Renal cortical epithelial cell (primary cell): ENCODE measurements around the gene USP48. TPM values are rescaled to one million over a fixed set of nuclear protein-coding genes. Genes with fewer than 3 reads are reported as not detected.

Experiments used
- DNase-seq: peaks from one replicate; pipeline ENCODE4 v3.0.0-alpha.2; 2011; ENCODE audit warnings: low read depth
- total RNA-seq: library from RNA; depleted of rRNA; stranded (reverse); fragments of >200 nt; gene quantifications from 2 replicates; pipeline ENCODE4 v1.2.3, GENCODE V29; 2014

The USP48 gene
- total RNA-seq, 1 donor from 2014 or later, result 100 TPM

- no peak for DNase-seq
These were observed 129.8 kb downstream of the USP48 start for GRCh38 chr1:21652937-21653743.

GRCh38 chr1:21652101-21652936 is 130.6 kb downstream of the USP48 start:
- DNase-seq, result no peak

DNA sequence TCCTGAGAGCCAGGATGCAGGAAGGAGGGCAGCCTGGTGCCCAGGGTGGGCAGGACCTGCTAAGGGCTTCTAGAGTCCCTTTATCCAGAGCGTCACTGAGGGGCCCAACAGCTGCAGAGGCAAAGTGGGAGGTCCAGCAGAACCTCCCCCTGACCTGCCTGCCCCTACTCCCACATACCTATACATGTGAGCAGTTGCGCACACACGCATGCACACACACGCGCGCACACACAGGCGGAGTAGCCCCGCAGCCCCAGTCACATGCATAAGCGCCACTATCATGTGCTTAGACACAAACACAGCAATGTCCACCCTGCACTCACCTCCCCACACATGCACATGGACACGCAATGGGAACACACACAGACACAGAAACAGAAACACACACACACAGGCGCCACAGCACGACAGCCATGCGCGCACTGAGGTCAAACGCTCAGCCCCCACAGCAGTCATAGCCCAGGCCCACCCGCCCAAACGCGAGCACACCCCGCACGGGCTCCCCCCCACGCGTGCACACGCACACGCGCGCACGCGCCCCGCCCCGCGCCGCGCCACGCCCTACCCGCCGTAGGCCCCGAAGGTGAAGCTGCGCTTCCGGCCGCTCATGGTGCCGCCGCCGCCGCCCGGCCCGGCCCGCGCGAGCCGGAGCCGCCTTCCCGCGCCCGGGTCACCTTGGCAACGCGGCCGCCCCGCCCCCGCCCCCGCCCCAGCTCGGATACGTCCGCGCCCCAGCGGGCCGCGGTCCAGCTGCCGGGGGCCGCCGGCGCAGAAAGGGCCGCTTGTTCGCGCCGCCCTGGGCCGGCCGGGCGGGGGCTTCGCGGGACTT is 131.5 kb downstream of the USP48 start:
- no peak for DNase-seq

DNA sequence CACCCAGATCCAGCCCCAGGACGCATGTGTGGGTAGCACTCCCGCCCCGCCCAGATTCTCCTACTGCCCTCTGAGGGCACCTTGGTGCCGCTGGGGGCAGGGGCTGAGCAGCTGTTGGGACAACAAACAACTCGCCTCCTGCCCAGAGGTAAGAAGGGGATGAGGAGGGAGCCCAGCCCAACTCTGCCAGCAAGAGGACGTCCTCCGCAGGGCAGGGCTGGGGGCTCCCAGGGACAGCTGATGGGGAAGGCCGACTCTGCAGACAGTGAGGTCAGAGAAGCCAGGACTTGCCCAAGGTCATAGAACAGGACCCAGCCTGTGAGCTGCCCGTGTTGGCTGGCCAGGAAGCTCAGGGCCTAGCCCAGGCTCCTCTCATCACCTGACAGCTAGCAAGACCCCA is 132.5 kb downstream of the USP48 start:
- DNase-seq, result no peak

- DNase-seq, result no peak
These were observed 133.6 kb downstream of the USP48 start for GRCh38 chr1:21649315-21649714.

DNA sequence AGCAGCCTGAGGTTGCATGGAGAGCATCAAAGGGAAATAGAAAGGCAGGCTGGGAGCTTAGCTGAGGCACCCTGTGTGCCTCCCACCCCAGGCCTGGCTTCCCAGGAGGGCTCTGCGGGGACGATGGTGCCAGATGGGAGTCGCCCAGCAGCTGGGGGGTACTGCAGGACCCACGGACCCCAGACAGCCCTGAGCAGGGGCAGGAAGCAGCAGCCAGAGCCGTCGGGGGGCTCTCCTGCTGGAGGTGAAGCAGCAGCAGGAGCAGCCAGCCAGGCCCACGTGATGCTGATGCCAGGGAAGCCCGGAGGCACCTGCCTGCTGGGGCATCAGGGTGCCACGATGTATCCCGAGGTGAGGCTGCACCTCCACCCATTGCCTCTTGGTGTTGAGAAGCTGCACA is 134.2 kb downstream of the USP48 start:
- DNase-seq, result no peak

DNA sequence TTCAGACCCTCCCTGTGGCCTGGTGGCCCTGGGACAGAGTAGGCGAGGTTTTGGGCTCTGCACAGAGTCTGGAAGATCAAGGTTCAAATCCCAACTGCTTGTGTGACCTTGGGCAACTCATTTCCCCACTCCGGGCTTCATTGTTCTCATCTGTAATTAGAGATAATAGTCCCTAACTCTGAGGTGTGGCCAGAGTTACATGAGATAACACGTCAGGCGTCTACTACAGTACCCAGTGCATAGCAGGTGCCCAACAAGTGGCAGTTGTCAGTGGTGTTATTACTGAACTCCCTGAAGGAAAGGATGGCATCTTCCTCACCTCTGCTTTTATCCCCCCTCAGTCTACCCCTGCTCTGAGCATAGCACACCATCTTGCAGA is 134.6 kb downstream of the USP48 start:
- no peak for DNase-seq

GRCh38 chr1:21647431-21648351 is 135.3 kb downstream of the USP48 start:
- peak; percentile 52 for DNase-seq

- no peak for DNase-seq
These were observed 137.4 kb downstream of the USP48 start for GRCh38 chr1:21645550-21645949.

GRCh38 chr1:21644906-21645305 is 138.0 kb downstream of the USP48 start:
- DNase-seq, result no peak

DNA sequence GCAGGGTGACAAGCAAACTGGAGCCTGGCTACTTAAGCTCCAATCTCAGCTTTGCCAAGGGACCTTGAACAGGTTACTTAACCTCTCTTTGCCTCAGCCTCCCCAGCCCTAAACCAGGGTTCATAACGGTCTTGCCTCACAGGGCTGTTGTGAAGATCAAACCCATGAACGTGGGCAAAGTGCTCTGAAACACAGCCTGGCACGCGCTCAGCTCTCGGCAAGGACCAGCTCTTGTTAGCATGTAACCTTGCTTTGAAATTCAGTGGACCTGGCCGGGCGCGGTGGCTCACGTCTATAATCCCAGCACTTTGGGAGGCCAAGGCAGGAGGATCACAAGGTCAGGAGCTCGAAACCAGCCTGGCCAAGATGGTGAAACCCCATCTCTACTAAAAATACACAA is 138.6 kb downstream of the USP48 start:
- no peak for DNase-seq

GRCh38 chr1:21643624-21644023 is 139.3 kb downstream of the USP48 start:
- DNase-seq, result no peak

DNA sequence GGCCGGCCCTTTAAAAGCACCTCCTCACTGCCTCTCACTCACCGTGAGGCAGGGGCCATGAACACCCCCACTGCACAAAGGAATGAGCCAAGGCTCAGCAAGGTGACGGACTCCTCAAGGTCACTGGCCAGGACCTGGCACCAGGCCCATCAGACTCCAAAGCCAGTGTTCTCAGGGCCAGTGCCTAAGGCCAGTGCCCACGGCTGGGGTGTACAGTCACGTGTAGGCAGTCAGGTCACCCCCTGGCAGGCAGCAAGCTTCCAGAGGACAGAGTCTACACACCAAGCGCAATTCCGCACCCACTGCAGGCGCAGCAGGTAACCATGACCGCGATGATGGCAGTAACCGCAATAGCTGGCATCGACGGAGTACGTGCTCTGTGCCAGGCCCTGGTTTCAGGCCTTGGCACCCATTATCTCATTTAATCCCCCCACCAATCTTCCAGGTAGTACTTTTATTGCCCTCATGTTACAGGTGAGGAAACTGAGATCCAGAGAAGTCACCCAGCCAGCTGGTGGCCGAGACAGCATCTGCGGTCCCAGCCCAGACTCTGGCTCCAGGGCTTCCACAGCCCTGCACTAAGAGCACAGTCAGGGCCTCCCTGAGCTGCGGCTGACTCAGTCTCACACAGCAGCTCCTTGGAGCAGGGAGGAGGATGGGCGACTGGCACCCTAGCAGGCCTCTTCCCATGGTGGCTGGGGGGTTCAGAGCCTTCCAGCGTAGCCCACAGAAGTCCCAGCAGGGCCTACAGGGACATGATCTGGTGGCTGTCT is 140.8 kb downstream of the USP48 start:
- peak; percentile 28 for DNase-seq

DNA sequence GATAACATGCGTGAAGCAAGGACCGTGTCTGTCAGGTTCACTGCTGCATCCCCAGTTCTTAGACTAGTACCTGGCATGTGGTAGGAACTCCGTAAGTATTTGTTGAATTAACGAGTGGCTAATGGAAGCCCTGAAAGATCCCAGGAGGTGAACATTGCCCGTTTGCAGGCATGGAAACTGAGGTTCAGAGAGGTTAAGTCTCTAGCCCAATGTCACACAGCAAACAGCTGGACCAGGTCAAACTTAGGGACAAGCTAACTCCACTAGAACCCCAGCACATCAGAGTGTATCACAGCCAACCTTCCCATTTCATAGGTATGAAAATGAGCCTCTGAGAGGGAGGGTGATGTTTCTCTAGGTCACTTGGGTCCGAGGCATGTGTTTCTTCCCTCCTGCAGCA is 141.4 kb downstream of the USP48 start:
- DNase-seq, result no peak

DNA sequence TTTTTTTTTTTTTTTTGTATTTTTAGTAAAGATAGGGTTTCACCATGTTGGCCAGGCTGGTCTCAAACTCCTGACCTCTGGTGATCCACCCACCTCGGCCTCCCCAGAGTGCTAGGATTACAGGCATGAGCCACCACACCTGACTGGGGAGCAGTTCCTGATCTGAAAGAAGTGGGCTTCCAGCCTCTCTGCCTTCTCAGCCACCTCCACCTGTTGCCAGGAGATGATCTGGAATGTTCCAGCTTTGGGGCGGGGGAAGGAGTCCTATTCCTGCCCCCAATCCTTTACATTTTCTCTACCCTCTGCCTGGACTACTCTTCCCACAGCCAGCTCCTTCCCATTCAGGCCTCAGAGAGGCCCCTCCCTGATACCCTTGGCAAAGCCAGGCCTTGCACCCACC is 141.9 kb downstream of the USP48 start:
- DNase-seq, result no peak

GRCh38 chr1:21640653-21641052 is 142.3 kb downstream of the USP48 start:
- DNase-seq, result no peak

DNA sequence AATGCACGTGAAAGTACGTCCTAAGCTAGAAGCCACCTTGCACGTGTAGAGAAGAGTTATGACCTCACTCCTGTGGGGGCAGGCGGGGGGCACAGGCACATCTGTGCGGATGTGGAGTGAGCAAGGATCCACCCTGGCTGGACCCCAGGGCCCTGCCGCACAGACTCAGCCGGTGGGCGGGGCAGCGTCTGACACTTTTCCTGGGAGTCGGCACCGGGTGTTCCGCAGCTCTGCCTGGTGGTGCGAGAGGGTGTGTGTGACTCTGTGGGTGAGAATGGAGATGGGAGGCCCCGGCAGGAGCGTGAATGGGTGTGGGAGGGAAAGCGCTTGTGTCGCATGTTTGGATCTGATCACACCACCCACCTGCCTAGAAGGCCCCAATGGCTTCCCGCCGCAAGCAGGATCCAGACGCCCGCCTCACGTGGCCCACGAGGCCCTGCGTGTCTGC is 143.3 kb downstream of the USP48 start:
- no peak for DNase-seq

- peak; percentile 96 for DNase-seq
These were observed 144.2 kb downstream of the USP48 start for GRCh38 chr1:21638531-21639341.

DNA sequence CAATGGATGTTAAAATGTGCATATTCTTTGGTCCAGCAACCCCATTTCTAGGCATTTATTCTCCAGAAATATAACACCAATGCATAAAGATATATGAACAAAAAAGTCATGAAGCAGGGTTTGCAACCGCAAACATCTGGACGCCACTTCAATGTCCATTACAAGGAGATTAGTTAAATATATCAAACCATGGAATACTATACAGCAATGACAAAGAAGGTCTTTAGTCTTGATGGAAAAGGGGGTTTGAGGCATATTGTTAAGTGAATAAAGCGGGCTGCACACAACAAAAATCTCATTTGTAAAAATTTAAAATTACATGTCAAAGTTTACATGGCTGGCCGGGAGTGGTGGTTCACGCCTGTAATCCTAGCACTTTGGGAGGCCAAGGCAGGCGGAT is 145.4 kb downstream of the USP48 start:
- no peak for DNase-seq
